ENCODE results near the gene FOXL1. TPM values are rescaled to one million over a fixed set of nuclear protein-coding genes. Genes with fewer than 3 reads are reported as not detected.
A peak's percentile ranks its signal among the peaks of the same experiment; 100 is the strongest.

Gene FOXL1
- polyA plus RNA-seq, 4 donors = 15.5 to 21.5 (median 19.1) TPM

DNA sequence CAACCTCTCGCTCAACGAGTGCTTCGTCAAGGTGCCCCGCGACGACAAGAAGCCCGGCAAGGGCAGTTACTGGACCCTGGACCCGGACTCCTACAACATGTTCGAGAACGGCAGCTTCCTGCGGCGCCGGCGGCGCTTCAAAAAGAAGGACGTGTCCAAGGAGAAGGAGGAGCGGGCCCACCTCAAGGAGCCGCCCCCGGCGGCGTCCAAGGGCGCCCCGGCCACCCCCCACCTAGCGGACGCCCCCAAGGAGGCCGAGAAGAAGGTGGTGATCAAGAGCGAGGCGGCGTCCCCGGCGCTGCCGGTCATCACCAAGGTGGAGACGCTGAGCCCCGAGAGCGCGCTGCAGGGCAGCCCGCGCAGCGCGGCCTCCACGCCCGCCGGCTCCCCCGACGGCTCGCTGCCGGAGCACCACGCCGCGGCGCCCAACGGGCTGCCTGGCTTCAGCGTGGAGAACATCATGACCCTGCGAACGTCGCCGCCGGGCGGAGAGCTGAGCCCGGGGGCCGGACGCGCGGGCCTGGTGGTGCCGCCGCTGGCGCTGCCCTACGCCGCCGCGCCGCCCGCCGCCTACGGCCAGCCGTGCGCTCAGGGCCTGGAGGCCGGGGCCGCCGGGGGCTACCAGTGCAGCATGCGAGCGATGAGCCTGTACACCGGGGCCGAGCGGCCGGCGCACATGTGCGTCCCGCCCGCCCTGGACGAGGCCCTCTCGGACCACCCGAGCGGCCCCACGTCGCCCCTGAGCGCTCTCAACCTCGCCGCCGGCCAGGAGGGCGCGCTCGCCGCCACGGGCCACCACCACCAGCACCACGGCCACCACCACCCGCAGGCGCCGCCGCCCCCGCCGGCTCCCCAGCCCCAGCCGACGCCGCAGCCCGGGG is 10.4 kb upstream of the FOXL1 start:
- no peak for DNase-seq (ENCODE audit: low read depth in 4 of 4, low spot score in 3 of 4)

DNA sequence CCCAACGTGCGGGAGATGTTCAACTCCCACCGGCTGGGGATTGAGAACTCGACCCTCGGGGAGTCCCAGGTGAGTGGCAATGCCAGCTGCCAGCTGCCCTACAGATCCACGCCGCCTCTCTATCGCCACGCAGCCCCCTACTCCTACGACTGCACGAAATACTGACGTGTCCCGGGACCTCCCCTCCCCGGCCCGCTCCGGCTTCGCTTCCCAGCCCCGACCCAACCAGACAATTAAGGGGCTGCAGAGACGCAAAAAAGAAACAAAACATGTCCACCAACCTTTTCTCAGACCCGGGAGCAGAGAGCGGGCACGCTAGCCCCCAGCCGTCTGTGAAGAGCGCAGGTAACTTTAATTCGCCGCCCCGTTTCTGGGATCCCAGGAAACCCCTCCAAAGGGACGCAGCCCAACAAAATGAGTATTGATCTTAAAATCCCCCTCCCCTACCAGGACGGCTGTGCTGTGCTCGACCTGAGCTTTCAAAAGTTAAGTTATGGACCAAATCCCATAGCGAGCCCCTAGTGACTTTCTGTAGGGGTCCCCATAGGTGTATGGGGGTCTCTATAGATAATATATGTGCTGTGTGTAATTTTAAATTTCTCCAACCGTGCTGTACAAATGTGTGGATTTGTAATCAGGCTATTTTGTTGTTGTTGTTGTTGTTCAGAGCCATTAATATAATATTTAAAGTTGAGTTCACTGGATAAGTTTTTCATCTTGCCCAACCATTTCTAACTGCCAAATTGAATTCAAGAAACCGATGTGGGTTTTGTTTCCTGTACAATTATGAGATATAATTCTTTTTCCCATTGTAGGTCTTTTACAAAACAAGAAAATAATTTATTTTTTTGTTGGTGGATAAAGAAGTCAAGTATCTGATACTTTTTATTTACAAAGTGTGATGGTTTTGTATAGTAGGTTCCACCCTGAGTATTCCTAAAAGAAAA is 9.4 kb upstream of the FOXL1 start:
- no peak for DNase-seq (ENCODE audit: low read depth in 4 of 4, low spot score in 3 of 4)

DNA sequence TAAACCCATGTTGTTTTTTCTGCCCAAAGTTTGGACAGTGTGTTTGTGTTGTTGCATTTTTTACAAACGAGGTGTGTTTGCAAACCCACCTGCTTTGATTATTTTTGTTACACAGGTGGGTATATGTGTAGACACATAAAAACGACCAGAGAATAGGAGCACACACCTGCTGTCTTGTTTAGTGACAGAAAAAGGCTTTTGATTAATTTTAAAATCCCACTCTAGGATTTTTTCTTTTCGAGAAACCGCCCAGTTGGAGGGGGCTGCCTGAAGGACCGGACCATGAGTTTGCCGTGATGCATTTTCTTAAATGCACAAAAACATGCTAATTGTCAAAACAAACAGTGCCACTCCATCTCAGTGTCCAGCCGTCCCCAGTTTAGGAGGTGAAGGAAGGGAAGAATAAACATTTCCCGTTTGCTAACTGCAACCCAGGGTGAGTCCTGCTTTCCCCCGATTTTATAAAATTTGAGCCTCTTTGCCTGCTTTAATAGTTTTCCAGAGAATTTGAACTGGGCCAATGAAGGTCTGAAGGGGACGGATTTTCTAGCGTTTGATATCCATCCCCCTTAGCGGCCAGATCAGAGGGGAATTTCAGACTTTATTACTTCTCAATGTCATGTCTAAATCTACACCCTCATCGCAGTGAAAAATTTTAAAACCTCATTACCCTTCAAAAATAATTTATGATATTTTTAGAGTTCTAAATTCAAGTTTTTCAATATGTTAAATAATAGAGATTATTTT is 8.5 kb upstream of the FOXL1 start:
- no peak for DNase-seq (ENCODE audit: low read depth in 4 of 4, low spot score in 3 of 4)

DNA sequence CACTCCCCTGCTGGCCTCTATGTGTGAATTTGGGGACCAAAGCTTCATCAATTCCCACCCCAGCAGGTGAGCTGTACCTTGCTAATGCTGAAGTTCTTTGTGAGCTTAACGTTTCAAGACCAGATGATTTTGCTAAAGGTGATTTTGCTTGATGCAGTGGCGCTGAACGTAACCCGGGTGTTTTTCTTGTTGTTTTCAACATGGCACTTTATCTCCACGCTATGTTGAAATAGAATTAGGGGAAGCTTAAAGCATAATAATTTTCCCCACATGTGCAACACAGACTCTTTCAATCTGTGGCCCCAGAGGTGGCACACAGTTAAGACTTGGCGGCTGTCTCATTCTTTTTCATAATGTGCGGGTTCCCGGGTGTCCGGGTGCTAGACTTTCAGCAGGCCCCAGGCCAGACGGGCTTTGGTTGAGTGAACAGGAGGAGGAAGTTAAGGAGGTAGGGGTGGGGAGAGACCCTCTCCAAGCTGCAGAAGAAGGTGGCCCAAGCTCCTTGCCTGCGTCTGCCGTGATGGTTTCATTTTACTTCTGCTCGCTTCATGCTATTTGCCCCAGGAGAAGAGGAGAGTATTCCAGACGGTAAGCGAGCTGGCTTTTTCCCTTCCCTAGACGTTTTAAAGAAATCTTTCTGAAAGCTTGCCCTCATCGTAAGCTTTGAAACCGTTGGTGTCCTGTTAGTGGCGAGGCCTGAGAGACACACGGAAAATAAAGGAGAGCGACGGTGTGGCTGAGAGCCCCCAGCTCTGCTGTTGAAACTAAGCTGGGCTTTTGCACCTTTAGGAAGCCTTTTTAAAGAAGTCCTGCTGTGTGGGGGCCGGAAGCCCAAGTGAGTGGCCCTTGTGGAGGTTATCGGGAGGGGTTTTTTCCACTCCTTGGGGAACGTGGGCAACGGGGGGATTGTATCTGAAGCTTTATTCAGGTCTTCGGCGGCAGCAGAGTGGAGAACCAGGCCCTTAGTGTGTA is 7.5 kb upstream of the FOXL1 start:
- DNase-seq (ENCODE audit: low read depth in 4 of 4, low spot score in 3 of 4) = no peak

DNA sequence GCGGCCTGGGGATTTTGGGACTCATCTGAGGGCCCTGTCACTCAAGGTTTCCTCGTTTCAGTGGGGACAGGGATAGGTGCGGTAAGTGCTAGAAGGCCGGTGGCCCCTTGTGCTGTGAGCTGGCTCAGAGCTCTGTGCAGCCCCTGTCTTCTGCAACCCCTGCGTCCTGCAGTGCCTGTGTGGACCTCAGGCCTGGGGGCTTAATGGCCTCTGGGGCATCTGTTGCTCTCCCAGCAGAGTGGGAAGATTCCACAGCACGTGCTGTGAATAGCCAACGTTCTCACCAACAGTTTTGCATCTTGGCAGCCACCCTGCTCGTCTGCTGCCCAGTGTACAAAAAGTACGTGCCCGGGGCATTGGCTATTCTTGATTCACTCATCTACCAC is 6.8 kb upstream of the FOXL1 start:
- no peak for DNase-seq (ENCODE audit: low read depth in 4 of 4, low spot score in 3 of 4)

DNA sequence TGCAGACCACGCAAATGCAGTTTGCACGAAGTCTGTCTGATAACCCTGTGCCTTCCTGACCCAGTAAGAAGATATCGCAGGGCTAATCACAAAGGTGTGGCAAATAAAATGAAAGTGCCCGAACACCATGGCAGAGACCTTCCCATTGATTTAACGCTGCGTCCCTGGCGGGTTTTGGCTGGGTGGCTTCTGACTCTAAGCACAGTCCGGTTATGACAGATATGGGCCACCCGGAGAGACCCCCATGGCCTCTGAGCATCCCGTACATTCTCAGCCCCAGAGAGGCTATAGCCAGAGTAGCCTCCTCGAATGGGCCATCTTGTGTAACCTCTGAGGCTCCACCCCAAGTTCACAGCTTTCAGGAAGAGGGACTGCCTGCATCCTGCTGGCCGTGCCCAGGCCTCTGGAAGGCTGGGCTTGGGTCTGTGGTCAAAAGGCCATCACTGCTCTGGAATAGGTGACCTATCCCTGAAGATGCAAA is 6.3 kb upstream of the FOXL1 start:
- no peak for DNase-seq (ENCODE audit: low read depth in 4 of 4, low spot score in 3 of 4)

DNA sequence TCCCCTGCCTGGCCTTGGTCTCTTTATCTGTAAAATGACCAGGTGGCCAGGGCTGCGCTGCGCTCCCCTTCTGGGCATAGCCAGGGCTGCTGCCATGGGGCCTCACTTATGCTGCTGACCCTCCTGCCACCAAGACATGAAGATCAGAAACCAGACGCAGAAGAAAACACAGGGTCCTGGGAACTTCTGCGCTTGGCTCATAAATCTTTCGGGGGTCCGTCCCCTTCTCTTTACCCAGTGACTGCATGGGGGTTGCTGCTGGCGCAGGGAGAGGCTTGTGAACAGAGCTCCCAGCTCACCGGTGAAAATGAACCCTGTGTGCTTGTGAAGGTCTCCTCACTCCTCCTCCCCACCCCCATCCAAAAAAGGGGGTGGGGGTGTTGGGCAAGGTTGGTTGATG is 5.7 kb upstream of the FOXL1 start:
- no peak for DNase-seq (ENCODE audit: low read depth in 4 of 4, low spot score in 3 of 4)

DNA sequence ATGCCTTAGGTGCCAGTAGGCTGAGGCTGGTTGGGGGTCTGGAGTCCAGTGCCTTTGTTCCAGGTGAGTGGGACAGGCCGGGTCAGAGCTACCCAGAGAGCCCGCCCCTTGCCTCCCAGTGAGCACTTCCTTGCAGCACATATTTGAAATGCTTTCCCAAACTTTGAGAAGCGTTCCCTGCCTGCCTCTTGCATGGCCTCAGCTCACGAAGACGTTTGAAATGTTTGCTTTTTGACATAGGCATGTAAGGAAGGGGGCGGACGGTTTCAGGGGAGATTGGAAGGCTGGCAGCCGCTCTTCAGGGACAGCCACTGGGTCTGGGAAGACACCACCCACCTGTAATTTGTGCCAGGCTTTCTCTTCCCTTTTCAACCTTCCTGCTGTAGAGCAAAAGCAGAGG is 5.1 kb upstream of the FOXL1 start:
- DNase-seq (ENCODE audit: low read depth in 4 of 4, low spot score in 3 of 4) = no peak

DNA sequence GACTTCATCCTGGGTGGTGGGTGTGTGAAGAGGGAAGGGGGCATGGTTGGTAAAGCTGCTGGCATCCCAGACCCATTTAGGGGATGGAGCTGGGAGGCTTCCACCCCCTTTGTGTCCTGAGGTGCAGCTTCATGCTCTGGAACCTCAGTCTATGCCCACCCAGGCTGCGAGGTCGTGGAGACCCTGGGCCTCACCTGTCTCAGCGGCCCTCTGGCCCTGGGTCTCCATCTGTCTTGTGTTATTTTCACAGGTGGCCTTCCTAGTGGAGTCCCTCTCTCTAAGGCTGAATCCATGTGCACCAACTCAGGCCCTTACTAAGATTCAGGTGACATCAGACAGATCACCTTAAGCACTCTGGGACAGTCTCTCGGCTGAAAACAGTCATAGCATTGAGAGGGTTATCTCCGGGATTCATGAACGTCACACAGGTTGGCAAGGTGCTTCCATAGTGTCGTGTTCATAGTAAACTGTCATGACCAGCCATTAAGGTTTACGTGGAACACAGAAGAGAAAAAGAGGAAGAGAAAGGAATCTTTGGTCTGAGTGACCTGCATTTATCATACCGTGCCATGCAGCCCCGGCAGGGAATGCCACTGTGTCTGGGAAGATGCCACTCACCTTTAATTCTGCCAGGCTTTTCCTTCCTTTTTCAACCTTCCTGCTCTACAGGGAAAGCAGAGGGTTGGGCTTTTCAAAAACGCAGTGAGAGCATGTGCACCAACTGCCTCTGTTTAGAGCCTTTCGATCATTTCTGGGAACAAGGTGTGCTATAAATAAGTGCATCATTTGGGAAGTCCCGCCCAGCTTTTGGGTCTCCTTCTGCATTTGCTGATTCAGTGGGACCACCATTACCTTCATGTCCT is 4.5 kb upstream of the FOXL1 start:
- no peak for DNase-seq (ENCODE audit: low read depth in 4 of 4, low spot score in 3 of 4)

DNA sequence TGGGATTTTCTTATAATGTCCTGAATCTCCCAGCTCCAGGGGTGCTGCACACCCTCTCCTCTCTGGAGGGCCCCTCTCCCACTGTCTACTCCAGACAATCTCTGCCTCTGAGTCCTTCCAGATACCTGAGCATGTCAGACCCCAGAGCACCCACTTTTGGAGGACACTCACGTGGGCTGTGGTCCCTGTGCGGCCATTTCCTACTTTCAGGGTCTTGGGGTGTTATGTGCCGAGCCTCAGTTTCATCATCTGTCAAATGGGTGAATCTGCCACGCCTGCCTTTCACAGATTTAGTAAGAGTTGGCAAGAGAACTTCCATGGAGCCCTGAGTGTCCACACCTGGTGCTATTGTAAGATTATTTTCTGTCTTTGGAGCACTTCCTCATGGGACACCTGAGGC is 3.7 kb upstream of the FOXL1 start:
- DNase-seq (ENCODE audit: low read depth in 4 of 4, low spot score in 3 of 4) = no peak

DNA sequence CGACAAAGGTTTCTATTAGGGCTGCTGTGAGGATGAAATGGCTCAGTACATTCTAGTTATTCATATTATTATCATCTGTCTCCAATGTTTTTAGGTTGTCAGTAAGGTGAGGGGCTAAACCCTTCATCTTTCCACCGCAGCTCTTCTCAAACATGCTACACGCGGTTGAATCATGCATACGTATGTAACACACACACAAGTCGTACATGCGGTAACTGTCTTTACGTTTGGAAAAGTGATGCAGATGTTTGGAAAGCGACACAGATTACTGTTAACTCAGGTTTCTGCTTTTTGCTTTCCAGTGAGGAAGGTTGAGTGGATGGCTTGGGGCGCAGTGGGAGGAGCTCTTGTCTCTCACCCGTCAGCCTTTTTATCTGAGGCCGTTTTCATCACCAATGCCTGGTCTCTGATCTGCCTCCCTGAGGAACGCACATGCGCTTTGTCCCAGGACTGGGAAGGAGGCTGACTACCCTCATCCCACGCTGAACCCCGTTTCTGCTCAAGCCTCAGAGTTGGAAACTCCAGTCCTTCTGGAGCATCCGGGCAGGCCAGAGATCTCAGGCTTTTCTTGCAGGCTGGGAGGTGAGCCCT is 3.2 kb upstream of the FOXL1 start:
- DNase-seq (ENCODE audit: low read depth in 4 of 4, low spot score in 3 of 4) = no peak

DNA sequence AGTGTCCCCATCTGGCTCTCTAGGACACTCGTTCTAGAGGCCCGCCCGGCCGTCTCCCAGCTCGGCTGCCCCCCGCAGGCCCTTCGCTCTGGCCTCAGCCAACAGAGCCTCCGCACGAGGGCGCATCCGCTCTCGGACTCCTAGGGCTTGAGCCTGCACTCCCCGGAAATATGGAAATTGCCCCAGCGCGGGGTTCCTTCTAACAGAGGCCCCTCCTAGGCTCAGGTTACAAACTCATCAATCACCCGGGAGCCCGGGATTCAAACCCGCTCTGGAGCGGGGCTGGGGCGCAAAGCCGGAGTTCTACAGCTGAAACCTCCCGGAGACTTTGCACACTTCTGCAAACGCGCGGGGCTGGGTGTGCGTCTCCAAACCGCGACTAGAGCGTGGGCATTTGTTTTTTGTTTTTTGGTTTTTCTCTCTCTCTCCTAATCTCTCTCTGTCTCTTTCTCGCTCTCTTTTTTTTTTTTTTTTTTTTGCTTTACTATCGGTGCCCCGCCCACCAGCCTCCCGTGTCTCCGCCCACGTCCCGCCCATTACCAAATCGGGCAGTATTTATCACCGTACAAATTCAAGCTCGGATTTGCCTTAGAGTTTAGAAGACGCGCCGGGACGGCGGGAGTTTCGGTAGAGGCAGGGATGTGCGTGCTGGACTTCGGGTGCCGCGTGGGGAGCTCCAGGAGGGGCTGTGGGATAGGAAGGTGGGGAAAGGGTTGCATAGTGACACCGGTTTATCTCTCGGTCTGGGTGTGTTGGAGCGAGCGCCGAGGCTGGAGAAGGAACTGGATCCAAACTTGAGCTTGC is 2.4 kb upstream of the FOXL1 start:
- peak in 3 of 4 donors; percentile 84 to 93 (median 89) for DNase-seq (ENCODE audit: low read depth in 4 of 4, low spot score in 3 of 4)

DNA sequence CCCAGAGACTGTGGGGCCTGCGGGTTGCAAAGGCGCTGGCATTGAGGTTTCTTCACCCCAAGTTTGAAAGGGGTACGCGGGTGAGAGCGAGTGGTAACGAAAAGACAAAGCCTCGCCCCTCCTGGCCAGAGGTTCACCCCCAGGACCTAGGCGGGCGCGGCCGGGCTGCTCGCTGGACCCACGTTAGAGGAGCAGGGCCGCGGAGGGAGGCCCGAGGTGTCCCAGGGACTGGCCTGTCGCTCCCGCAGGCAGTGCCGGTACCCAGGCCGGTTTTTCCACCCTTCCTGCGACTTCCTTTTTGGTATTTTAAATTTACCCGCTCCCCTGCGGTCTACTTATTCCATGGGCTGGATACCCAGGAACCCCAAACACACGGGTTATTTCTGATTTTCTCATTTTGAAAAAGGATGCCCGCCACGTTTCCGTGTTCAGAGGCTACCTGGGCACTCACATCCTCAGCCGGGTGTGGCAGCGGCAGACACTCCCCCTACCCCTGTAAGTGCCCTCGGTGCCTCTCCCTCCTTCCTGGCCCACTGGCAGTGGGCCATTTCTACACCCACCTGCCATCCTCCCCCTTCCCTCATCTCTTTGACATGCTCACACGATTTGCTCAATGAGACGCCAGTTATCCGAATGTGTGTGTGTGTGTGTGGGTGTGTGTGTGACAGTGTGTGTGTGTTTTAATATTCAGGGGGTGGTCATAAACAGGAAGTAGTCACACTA is 1.6 kb upstream of the FOXL1 start:
- no peak for DNase-seq (ENCODE audit: low read depth in 4 of 4, low spot score in 3 of 4)

DNA sequence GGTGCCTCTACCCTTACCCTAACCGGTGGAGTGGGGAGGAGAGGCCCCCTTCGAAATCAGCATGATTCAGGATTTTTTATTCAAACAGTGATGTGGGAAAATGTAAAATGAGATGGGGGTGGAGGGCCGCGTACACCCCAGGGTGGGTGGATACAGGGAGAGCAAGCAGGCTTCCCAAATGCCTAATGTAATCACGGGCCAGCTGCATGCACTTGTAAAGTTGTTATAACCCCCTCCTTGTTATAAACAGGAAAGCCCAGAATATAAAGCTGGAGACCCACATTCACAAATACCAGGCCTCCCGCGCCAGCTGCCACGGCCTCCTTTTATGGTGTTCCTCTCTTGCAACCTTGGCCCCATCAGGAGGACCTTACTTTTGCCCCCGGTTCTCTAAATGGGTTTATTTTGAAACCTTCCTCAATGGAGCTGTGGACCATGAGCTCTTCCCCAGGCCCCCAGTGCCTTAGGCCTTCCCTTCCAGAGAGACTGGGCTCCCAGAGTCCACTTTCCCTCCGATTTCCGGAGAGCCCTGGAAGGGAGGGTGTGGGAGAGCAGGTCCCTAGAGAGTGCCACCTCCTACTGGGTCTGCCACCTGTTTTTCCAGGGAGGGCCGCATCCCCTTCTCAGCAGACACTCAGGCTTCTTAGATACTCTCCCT is 906 bp upstream of the FOXL1 start:
- DNase-seq (ENCODE audit: low read depth in 4 of 4, low spot score in 3 of 4) = no peak

DNA sequence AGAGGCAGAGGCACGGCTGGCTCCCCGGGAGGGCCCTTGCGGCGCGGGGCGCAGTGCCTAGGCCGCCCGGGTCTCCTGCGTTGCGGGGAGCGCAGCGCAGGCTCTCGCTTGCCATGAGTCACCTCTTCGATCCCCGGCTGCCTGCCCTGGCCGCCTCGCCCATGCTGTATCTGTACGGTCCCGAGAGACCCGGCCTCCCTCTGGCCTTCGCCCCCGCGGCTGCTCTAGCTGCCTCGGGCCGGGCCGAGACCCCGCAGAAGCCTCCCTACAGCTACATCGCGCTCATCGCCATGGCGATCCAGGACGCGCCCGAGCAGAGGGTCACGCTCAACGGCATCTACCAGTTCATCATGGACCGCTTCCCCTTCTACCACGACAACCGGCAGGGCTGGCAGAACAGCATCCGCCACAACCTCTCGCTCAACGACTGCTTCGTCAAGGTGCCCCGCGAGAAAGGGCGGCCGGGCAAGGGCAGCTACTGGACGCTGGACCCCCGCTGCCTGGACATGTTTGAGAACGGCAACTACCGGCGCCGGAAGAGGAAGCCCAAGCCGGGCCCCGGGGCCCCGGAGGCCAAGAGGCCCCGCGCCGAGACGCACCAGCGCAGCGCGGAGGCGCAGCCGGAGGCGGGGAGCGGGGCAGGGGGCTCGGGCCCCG is 390 bp downstream of the FOXL1 start:
- DNase-seq (ENCODE audit: low read depth in 4 of 4, low spot score in 3 of 4) = no peak

Measured in right renal pelvis (tissue), 4 donors.